MCF 10A (cell line): ENCODE data around the gene XKR7. TPM values are rescaled to one million over a fixed set of nuclear protein-coding genes. Genes with fewer than 3 reads are reported as not detected.

Experiments
- BruUV-seq: library from RNA; stranded (reverse); fragments of 400-500 nt; replicated peaks from 2 replicates; lab custom pipeline; 2021; lab: Mats Ljungman, UMichigan
- CTCF ChIA-PET: fragments of 300-600 bp; sonication (Branson Sonifier 250); formaldehyde crosslinking; extraction: SDS; loops from one replicate; lab custom pipeline; 2021; ENCODE audit warnings: antibody characterized with exemption, inconsistent platforms; lab: Yijun Ruan, JAX
- POLR2A ChIA-PET: fragments of 300-600, 350-650 bp; sonication (Branson Sonifier 250); formaldehyde crosslinking; extraction: SDS; loops from one replicate; lab custom pipeline; 2020; ENCODE audit warnings: antibody characterized with exemption, inconsistent platforms; lab: Yijun Ruan, JAX
- DNase-seq: peaks from one replicate; pipeline ENCODE4 v3.0.0-alpha.2; 2018; ENCODE audit not compliant: unreplicated experiment
- H3K27ac Mint-ChIP-seq: one replicate; pipeline ENCODE4 v1.8.0; 2022; ENCODE audit warnings: mild to moderate bottlenecking, low read depth, mixed read lengths; ENCODE audit not compliant: unreplicated experiment
- H3K27me3 Mint-ChIP-seq: one replicate; pipeline ENCODE4 v1.8.0; 2022; ENCODE audit warnings: mixed read lengths; ENCODE audit not compliant: insufficient read depth, unreplicated experiment
- H3K36me3 Mint-ChIP-seq: one replicate; pipeline ENCODE4 v1.8.0; 2022; ENCODE audit warnings: mild to moderate bottlenecking, moderate library complexity, mixed read lengths; ENCODE audit not compliant: insufficient read depth, unreplicated experiment
- H3K4me1 Mint-ChIP-seq: one replicate; pipeline ENCODE4 v1.8.0; 2022; ENCODE audit warnings: mixed read lengths; ENCODE audit not compliant: insufficient read depth, unreplicated experiment
- H3K4me3 Mint-ChIP-seq: one replicate; pipeline ENCODE4 v1.8.0; 2022; ENCODE audit warnings: mild to moderate bottlenecking, moderate library complexity, mixed read lengths; ENCODE audit not compliant: unreplicated experiment
- H3K9me3 Mint-ChIP-seq: one replicate; pipeline ENCODE4 v1.8.0; 2022; ENCODE audit warnings: mixed read lengths; ENCODE audit not compliant: unreplicated experiment
- CTCF ChIP-seq: fragments of 200-600 bp; IDR thresholded peaks from one replicate; pipeline ENCODE4 v1.8.0; 2022; ENCODE audit warnings: antibody characterized with exemption, mild to moderate bottlenecking; ENCODE audit not compliant: unreplicated experiment
- intact Hi-C: fragments of 100-400 bp; cut with micrococcal nuclease; formaldehyde crosslinking; loops from 2 replicates; pipeline ENCODE4 v1.14.1; 2022
- total RNA-seq: library from RNA; stranded (reverse); gene quantifications from 2 replicates; pipeline ENCODE4 v1.2.3, GENCODE V29; 2022

The XKR7 gene
- total RNA-seq, 1 experiment from 2014 or later, result not detected

GRCh38 chr20:32013326-32013725, 45.4 kb downstream of the XKR7 start:
- no TSS peak for BruUV-seq
- no peaks in the 10 kb centered on the region for H3K36me3 Mint-ChIP-seq
- ChIA-PET POLR2A (interaction anchor here (0.6 to 1.3 kb wide), 4 partner anchors 8 to 428 kb away, joined by 3 read pairs; no protein-coding TSS in a partner anchor), CTCF (interaction anchor here (0.6 to 2.4 kb wide), 8 partner anchors 18 to 1119 kb away, joined by 3 to 13 read pairs (median 4); no protein-coding TSS in a partner anchor)
- H3K4me3 Mint-ChIP-seq, result no peak overlapping the region
- no peak for TF ChIP-seq CTCF
- H3K9me3 Mint-ChIP-seq, result no peaks in the 10 kb centered on the region
- peaks cover 45% of the 10 kb centered on the region for H3K27me3 Mint-ChIP-seq
- intact Hi-C loops, result no loop called here
- H3K27ac Mint-ChIP-seq, result no peak overlapping the region
- H3K4me1 Mint-ChIP-seq, result no peaks in the 10 kb centered on the region
- DNase-seq, result no peak

- no peaks in the 10 kb centered on the region for H3K4me1 Mint-ChIP-seq
- peak overlapping the region; percentile 75 for H3K4me3 Mint-ChIP-seq
- no peaks in the 10 kb centered on the region for H3K36me3 Mint-ChIP-seq
- no peak overlapping the region for H3K27ac Mint-ChIP-seq
- CTCF ChIA-PET, result interaction anchor here (0.6 to 2.6 kb wide), 15 partner anchors 8 to 414 kb away, joined by 3 to 15 read pairs (median 4); no protein-coding TSS in a partner anchor
- POLR2A ChIA-PET, result no interaction called here
- BruUV-seq, result no TSS peak
- peak; percentile 41 for DNase-seq
- intact Hi-C loops, result no loop called here
- H3K9me3 Mint-ChIP-seq, result no peaks in the 10 kb centered on the region
- no peak for TF ChIP-seq CTCF
- peaks cover 84% of the 10 kb centered on the region for H3K27me3 Mint-ChIP-seq
These were observed 49.8 kb downstream of the XKR7 start for GRCh38 chr20:32017711-32018251.

- no peak for TF ChIP-seq CTCF
These were observed 50.6 kb downstream of the XKR7 start for GRCh38 chr20:32018269-32019155.

GRCh38 chr20:32019156-32019510, 51.2 kb downstream of the XKR7 start:
- Mint-ChIP-seq H3K27ac (no peak overlapping the region), H3K9me3 (no peaks in the 10 kb centered on the region), H3K4me3 (peak overlapping the region; percentile 65), H3K36me3 (no peaks in the 10 kb centered on the region), H3K4me1 (no peaks in the 10 kb centered on the region), H3K27me3 (peaks cover 97% of the 10 kb centered on the region)
- intact Hi-C loops, result no loop called here
- no peak for TF ChIP-seq CTCF
- BruUV-seq, result no TSS peak
- ChIA-PET POLR2A (no interaction called here), CTCF (interaction anchor here (0.8 to 2.6 kb wide), 3 partner anchors 11 to 166 kb away, joined by 3 to 39 read pairs (median 4); no protein-coding TSS in a partner anchor)
- DNase-seq, result no peak

More at GRCh38 chr20:32018269-32019155, 50.6 kb downstream of the XKR7 start:
- peak; percentile 34 for DNase-seq
- peak overlapping the region; percentile 75 for H3K4me3 Mint-ChIP-seq
- H3K36me3 Mint-ChIP-seq, result no peaks in the 10 kb centered on the region
- no TSS peak for BruUV-seq
- POLR2A ChIA-PET, result no interaction called here
- intact Hi-C loops, result no loop called here
- CTCF ChIA-PET, result interaction anchor here (0.6 to 1.6 kb wide), 12 partner anchors 7 to 414 kb away, joined by 3 to 15 read pairs (median 4); no protein-coding TSS in a partner anchor
- H3K9me3 Mint-ChIP-seq, result no peaks in the 10 kb centered on the region
- H3K4me1 Mint-ChIP-seq, result no peaks in the 10 kb centered on the region
- H3K27me3 Mint-ChIP-seq, result peaks cover 91% of the 10 kb centered on the region
- no peak overlapping the region for H3K27ac Mint-ChIP-seq
